K562 (cell line): ENCODE measurements around the gene POLR2H. TPM values are rescaled to one million over a fixed set of nuclear protein-coding genes. Genes with fewer than 3 reads are reported as not detected.

Experiments used
- ATAC-seq: fragments of 200-7000 bp; cut with Tn5 transposase; 3 replicates; pipeline ENCODE4 v1.9.1; 2020; ENCODE audit warnings: moderate library complexity
- BruUV-seq: library from RNA; stranded (reverse); fragments of 400-500 nt; replicated peaks from 2 replicates; lab custom pipeline; 2021; lab: Mats Ljungman, UMichigan
- CTCF ChIA-PET: fragments of 300-600 bp; formaldehyde crosslinking; extraction: SDS; loops from one replicate; lab custom pipeline; 2021; ENCODE audit warnings: low intra/inter-chr PET ratio; lab: Yijun Ruan, JAX
- POLR2A ChIA-PET: fragments of 300-600, 350-650 bp; sonication (Branson Sonifier 250); formaldehyde crosslinking; extraction: SDS; loops from one replicate; lab custom pipeline; 2021; ENCODE audit warnings: antibody characterized with exemption, inconsistent platforms; lab: Yijun Ruan, JAX
- DNase-seq, 4 experiments: peaks; one replicate each; pipeline versions ENCODE4 v3.0.0 to v3.0.0-alpha.2; 2011 to 2018; ENCODE audit warnings: low spot score in 3 of 4, mixed read lengths in 3 of 4; ENCODE audit errors: extremely low read depth in 1 of 4
- FAIRE-seq: peaks from 2 replicates; lab custom pipeline; 2011; peaks lifted over from hg19 to GRCh38; lab: Jason Lieb, UNC
- H2AFZ ChIP-seq: 2 replicates; pipeline ENCODE4 v1.6.0; 2011; ENCODE audit warnings: low read depth, low read length, control low read depth, inconsistent platforms
- H3K27ac ChIP-seq: fragments of 200-600 bp; 3 replicates; pipeline ENCODE4 v1.8.0; 2011; ENCODE audit warnings: low read depth, mild to moderate bottlenecking, control low read depth, inconsistent platforms, low read length, moderate library complexity, mixed read lengths; ENCODE audit errors: extremely low read depth
- H3K27me3 ChIP-seq, 2 experiments: fragments of 300-600 bp in 1 of 2; 2 replicates in 1 of 2; 3 replicates in 1 of 2; pipeline versions ENCODE4 v1.6.0 to v1.8.0; 2011; ENCODE audit warnings: inconsistent platforms in 2 of 2, low read length in 2 of 2, mild to moderate bottlenecking in 1 of 2, mixed read lengths in 1 of 2, moderate library complexity in 1 of 2; ENCODE audit not compliant: control insufficient read depth in 2 of 2, insufficient read depth in 2 of 2
- H3K36me3 ChIP-seq: fragments of 300-600 bp; 3 replicates; pipeline ENCODE4 v1.8.0; 2011; ENCODE audit warnings: mild to moderate bottlenecking, low read length, inconsistent platforms; ENCODE audit not compliant: control insufficient read depth, insufficient read depth
- H3K4me1 ChIP-seq, 2 experiments: fragments of 200-600 bp in 1 of 2; replicated peaks in 1 of 2; 2 replicates in 1 of 2; 3 replicates in 1 of 2; pipeline versions ENCODE4 v1.5.1 to v1.8.0; 2011; ENCODE audit warnings: inconsistent platforms in 2 of 2, low read length in 2 of 2, mild to moderate bottlenecking in 1 of 2, mixed read lengths in 1 of 2, moderate library complexity in 1 of 2; ENCODE audit not compliant: control insufficient read depth in 2 of 2, insufficient read depth in 2 of 2
- H3K4me2 ChIP-seq: 2 replicates; pipeline ENCODE4 v1.6.1; 2011; ENCODE audit warnings: low read length, control low read depth, inconsistent platforms, mixed read lengths; ENCODE audit not compliant: insufficient read depth
- H3K4me3 ChIP-seq: fragments of 200-600 bp; sonication (generic), shearing (Covaris generic); 2 replicates; pipeline ENCODE4 v1.5.1; 2016; ENCODE audit warnings: control low read depth, inconsistent platforms
- H3K79me2 ChIP-seq: fragments of 200-600 bp; 3 replicates; pipeline ENCODE4 v1.8.0; 2011; ENCODE audit warnings: low read length, inconsistent platforms; ENCODE audit not compliant: control insufficient read depth, insufficient read depth
- H3K9ac ChIP-seq, 2 experiments: 2 replicates each; pipeline versions ENCODE4 v1.6.0 to v1.6.1; 2011; ENCODE audit warnings: low read depth in 2 of 2, low read length in 2 of 2, control low read depth in 1 of 2, inconsistent platforms in 1 of 2, mild to moderate bottlenecking in 1 of 2, mixed read lengths in 1 of 2; ENCODE audit not compliant: insufficient read depth in 1 of 2
- H3K9me1 ChIP-seq: one replicate; pipeline ENCODE4 v1.6.0; 2011; ENCODE audit warnings: inconsistent platforms, mild to moderate bottlenecking, low read length, moderate library complexity; ENCODE audit not compliant: control insufficient read depth, insufficient read depth
- H3K9me3 ChIP-seq: replicated peaks from 2 replicates; pipeline ENCODE4 v1.5.1; 2011; ENCODE audit warnings: low read depth, low read length, inconsistent platforms; ENCODE audit not compliant: control insufficient read depth, insufficient read depth
- H4K20me1 ChIP-seq: replicated peaks from 2 replicates; pipeline ENCODE4 v1.6.1; 2011; ENCODE audit warnings: low read length, inconsistent platforms, mixed read lengths; ENCODE audit not compliant: control insufficient read depth, insufficient read depth
- ESRRB ChIP-seq: fragments of 250-450 bp; sonication (Bioruptor Pico); IDR thresholded peaks from 2 replicates; pipeline ENCODE4 v1.5.0; 2020; ENCODE audit warnings: mild to moderate bottlenecking, moderate library complexity, borderline replicate concordance
- POLR2G ChIP-seq: fragments of 200-400 bp; formaldehyde crosslinking; IDR thresholded peaks from 2 replicates; pipeline ENCODE4 v1.6.1; 2017; ENCODE audit warnings: low read depth, mild to moderate bottlenecking, antibody characterized with exemption, low read length, moderate library complexity
- RBFOX2 ChIP-seq: fragments of 200-400 bp; formaldehyde crosslinking; IDR thresholded peaks from 2 replicates; pipeline ENCODE4 v1.6.1; 2017; ENCODE audit warnings: low read depth, mild to moderate bottlenecking, low read length, moderate library complexity
- TSHZ1 ChIP-seq: fragments of 250-450 bp; sonication (Bioruptor Pico); IDR thresholded peaks from 2 replicates; pipeline ENCODE4 v1.4.0; 2020; ENCODE audit warnings: mild to moderate bottlenecking, moderate library complexity
- WGBS: fragments of 100-300 bp; shearing (Covaris generic); methylation state at CpG from one replicate; pipeline ENCODE4 v1.1.6; 2016; ENCODE audit warnings: low coverage, mixed read lengths; ENCODE audit not compliant: insufficient coverage; ENCODE audit errors: missing lambda C conversion rate; 5-methylcytosine and 5-hydroxymethylcytosine counted together
- in situ Hi-C: fragments of 300-500 bp; cut with MboI; formaldehyde crosslinking; loops from 4 replicates; pipeline ENCODE4 v1.15.0; 2018; ENCODE audit warnings: inconsistent platforms, mixed read lengths
- intact Hi-C: fragments of 100-400 bp; cut with micrococcal nuclease; formaldehyde crosslinking; loops from 2 replicates; pipeline ENCODE4 v1.14.2; 2022
- polyA plus RNA-seq, 8 experiments: library from polyadenylated mRNA; depleted of rRNA in 4 of 8; stranded (reverse) in 5 of 8; unstranded in 3 of 8; fragments of >200 nt; fragmentation: Nextera tagmentation in 2 of 8; fragmentation: Illumina TruSeq in 1 of 8; extraction: Ambion mirVana in 2 of 8; extraction: Trizol in 1 of 8; gene quantifications; 2 replicates each; pipeline versions ENCODE4 v1.2.1 to v1.2.3, GENCODE V29; 2011 to 2014; ENCODE audit warnings: inconsistent platforms in 1 of 8, missing spikeins in 1 of 8
- total RNA-seq, 7 experiments: library from RNA; depleted of rRNA in 6 of 7; stranded (reverse); fragments of >200 nt in 6 of 7; fragmentation: Illumina TruSeq in 2 of 7; extraction: Trizol in 2 of 7; gene quantifications; 2 replicates each; pipeline versions ENCODE4 v1.2.1 to v1.2.3, GENCODE V29; 2011 to 2021; ENCODE audit warnings: low replicate concordance in 1 of 7

Gene POLR2H
- total and polyA plus RNA-seq, 9 of the 15 experiments (the other 6 are each of a cell fraction or from before 2014, with no cell fraction given): 128 to 512 (median 220) TPM

- H3K9ac ChIP-seq: peak overlapping the region in 1 of 2 experiments; percentile 61; a peak in 2 of 4 replicates
- no peak overlapping the region for H2AFZ ChIP-seq
- H3K27me3 ChIP-seq: no peaks in the 10 kb centered on the region
- H3K4me3 ChIP-seq: no peak overlapping the region
- intact Hi-C loops: loop anchor here (1.0 kb wide), 1 partner anchor 18 kb away; no protein-coding TSS in a partner anchor
- ChIA-PET CTCF (no interaction called here), POLR2A (interaction anchor here (0.5 to 1.1 kb wide), 4 partner anchors 8 to 449 kb away, joined by 3 to 6 read pairs (median 3); partner anchors contain the start of gene FAM131A)
- FAIRE-seq: no peak
- no peak overlapping the region for H3K4me2 ChIP-seq
- peaks cover 43 to 52% of the 10 kb centered on the region in 2 experiments for H3K4me1 ChIP-seq
- H3K27ac ChIP-seq: no peak overlapping the region
- TF ChIP-seq TSHZ1 (no peak), ESRRB (no peak), RBFOX2 (peak; percentile 32; the same call in 1 of the 2 replicates), POLR2G (peak; percentile 63)
- TF ChIP-seq, all 486 proteins: peak for 2
- DNase-seq (no peak), ATAC-seq (no peak)
- 87% methylated on average over 17 of the region's 24 CpGs for WGBS
- Histone ChIP-seq H3K36me3 (peaks cover 36% of the 10 kb centered on the region; the same call in 2 of the 3 replicates), H3K9me3 (no peaks in the 10 kb centered on the region), H3K79me2 (peaks cover 8% of the 10 kb centered on the region; the same call in 2 of the 3 replicates), H4K20me1 (no peaks in the 10 kb centered on the region), H3K9me1 (peaks cover 6% of the 10 kb centered on the region)
- no TSS peak for BruUV-seq
- in situ Hi-C loops: no loop called here
These were observed 16.8 kb upstream of the POLR2H start for GRCh38 chr3:184344579-184345316.
